Activated T-helper 9 cell treated with anti-CD3 and anti-CD28 coated beads, Interleukin-2, amount 50 U/mL, for 16 hours (primary cell): Measurements from ENCODE around the gene MKNK1.

Source experiments
- DNase-seq: peaks from one replicate; pipeline ENCODE4 v3.0.0-alpha.2; 2020; ENCODE audit warnings: low read depth

The MKNK1 gene

DNA sequence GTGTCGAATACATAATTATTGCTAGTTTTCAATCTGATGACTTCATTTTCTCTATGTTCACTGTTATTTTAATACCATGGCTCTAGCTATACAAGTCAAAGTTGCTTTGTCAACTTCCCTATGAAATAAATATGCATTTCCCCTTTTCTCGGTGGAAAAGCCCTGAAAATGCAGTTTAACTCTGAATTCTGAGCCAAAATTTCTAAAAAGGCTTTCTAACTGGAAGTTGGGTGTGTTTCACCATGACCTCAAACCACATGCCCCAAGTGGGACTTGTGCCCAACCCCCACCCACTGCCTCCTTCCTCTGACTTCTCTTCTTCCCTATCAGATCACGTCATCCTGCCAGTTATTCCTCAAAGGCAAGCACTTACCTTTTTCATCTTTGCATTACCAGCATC, 8.9 kb downstream of the MKNK1 start:
- DNase-seq: no peak

DNA sequence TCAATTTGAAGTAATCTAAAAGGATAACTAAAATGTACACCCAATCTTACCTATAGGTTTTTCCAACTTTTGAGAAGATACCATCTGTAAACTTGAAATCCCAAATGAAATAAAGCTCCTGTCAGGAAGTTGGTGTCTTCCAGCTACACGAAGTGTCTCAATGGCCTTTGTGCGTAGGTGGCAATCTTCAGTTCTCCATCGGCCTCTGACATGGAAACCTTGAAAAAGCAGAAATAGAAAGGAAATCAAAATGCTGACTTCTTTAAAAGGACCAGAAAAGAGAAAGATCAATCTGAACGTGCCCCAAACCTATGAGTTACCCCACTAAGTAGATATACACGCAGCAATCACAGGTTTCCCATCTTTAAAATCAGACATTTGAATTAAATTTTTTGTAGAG, 10.0 kb downstream of the MKNK1 start:
- DNase-seq: no peak

DNA sequence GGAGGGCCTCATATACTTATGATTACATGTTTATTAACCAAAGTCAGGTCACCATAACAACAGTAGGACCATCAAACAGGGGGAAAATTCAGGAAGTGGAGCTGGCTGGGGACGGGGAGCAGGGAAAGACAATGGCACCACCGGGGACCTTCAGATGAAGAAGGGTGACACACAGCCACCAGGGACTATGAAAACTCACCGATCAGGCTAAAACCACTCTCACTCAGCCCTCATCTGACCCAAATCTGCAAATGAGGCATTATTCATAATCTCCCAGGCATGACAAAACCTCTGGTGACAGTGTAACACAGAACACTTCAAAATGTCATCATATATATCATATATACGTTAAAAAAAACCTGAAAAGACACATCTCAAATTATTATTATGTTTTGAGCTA, 11.2 kb downstream of the MKNK1 start:
- no peak for DNase-seq

DNA sequence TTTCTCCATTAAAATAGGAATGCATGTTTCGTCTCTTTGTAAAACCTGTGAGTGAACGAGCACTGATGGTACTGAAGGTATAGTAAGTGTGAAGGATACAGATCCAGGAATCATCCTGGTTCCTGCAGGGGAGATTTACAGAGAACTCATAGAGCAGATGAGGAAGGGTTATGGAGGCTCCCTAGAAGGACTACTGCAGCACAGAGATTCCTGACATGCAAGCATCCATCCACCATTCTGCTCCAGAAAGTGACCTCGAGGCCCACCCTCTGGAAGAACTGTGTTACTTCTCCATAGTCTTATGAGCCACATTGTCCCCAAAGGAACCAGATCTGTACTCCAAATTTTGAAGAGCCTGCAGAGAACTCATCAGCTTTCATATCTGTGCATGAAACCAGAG, 14.5 kb downstream of the MKNK1 start:
- no peak for DNase-seq

DNA sequence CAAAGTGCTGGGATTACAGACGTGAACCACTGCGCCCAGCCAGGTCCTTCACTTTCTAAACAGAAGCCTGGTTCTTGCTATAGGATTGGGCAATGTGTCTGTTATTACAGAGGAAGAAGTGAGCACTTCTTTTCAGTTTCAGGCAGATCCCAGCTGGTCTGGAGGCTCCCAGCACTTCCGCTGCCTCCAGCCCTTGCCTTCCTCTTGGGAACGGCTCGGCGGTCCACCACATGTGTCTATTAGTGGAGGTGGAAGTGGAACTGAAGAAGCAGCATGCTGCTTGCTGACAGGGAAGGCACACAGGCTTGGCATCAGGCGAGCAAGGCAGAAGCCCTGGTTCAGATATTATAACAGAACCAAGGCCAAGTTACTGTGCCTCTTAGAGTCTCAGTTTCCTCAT, 17.0 kb downstream of the MKNK1 start:
- no peak for DNase-seq

DNA sequence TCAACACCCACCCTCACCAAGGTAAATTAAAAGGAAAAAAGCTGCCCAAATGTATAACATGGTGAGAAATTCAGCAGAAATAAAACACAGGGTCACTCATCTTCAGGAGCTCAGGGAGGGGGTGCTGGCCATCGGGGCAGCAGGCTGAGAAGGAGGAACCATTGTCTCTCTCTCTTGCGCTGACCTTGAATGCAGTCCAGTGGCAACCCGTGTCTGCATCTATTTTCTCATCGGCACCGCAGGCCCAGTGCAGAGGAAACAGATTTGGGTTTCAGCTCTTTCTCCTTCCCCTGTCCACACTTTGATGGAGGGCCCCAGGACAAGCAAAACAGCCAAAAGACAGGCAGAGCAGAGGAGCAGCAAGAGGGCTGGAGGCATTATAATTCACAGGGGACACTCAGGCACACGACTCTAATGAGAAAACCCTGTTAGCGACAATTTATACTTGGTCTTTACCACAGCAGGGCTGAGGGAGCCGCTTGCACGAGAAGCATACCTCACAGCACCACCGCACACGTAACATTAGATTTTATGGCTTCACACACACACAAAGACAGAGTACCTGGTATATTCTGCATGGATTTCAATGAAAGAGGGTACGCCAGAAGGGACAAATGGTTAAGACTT, 18.6 kb downstream of the MKNK1 start:
- no peak for DNase-seq

DNA sequence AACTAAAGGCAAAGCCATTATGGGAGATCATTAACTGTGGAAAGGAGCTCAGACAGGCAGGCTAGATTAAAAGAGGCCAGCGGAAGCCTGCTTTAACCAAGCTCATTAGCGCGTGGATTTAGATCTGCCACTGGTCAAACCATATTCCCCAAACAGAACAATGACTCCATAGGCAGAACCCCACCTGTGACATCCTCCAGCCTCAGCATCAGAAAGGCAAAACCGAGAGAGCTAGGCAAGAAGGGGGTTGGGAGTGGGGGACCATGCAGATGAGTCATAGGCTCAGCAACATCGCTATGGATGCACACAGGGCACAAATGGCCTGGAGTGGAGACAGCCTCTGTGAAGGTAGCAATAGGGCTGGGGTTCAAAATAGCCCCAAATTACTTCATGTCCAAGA, 20.6 kb downstream of the MKNK1 start:
- DNase-seq: no peak

DNA sequence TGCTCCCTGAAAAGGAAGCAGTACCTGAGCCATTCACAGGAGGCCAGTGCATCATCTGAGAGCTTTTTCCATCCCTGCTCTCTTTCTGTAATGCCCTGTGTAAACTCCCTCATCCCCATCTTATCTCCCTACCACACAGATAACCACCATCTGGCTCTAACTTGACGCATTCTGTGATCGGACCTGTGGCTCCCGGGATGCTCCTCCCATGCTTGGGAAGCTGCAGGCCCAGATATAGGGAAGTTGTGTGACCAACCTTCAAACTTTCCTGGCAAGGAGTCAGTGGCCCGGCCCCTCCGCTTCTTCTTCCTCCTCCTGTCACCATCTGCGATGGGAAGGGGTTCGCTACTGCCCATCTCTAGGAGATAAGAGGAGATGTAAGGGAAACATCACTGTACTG, 21.1 kb downstream of the MKNK1 start:
- no peak for DNase-seq

DNA sequence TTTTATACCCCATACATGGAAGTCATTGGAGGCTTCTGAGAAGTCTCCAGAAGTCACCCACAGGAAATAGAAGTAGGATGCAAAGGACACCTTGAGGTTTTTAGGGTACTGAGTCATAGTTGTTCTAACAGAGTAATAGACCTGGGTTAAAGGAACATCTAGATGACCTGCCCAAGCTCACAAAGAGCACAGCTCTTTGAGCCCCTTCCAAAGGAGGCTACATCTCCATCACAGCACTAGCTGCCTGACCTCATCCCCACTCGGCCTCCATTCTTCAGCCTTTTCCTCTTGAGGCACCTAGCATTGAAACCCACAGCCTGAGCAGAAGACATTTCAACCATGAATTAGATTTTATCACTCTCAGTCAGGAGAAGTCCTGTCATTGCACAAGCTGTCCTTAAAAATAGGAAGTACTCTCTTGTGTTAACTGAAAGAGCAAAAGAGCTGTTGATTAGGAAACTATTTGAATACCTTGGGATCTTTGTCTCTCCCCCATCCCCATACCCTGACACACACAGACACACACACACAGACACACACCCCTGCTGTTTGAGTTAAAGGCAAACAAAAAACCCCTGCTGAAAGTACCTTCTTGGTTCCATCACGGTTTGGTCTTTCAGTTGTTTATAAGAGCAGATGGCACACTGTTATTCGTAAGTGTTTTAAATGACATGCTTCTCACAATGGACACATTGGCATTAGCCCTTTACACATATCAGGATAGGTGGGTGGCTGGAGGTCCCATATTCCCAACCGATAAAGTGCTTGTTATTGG, 22.2 kb downstream of the MKNK1 start:
- no peak for DNase-seq

DNA sequence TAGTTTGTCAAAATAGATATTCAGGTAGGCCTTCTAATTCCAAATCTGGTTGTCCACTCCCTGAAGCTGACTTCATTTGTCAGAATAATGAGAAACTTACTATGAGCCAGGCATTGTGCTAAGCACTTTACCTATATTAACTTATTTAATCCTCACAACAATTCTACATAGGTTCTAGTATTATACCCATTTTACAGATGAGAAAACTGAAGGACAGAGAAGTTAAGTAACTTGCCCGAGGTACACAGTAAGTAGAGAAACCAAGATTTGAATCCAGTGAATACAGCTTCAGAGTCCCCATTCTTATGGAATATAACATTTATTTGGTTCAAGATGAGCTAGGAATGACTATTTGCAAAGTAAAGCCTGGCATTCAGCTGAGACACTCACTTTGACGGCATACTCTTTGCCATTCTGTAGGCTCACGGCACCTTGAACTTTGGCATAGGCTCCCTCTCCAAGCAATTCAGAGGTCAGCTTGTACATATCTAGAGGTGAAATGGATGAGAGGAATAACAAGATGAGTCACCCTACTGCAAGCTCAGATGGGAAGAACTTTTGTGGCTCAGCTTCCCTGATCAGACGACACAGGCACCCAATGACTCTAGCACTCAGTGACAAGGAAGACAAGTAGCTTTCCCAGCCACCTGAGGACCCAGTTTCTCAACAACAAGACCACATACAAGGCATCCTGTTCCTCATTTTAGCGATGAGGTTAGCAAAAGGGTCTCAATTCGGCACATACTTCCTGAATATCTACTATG, 23.7 kb downstream of the MKNK1 start:
- no peak for DNase-seq

DNA sequence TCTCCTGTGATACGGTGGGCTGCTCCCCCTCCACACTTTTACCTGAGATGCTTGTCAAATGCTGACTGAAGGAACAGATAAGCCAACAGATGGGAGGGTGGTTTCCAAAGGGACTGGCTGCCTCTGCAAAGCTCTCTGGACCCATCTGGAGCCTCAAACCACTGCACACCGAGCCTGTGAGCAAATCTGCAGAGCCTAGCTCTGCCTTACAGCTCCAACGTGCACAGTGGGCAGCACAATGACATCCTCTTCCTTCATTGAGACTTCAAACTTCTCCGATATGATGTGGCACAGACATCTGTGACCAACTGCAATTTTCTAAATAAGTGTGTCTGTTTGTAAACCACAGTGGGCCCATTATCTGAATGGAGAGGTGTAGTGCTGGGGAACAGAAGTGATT, 26.4 kb downstream of the MKNK1 start:
- no peak for DNase-seq

DNA sequence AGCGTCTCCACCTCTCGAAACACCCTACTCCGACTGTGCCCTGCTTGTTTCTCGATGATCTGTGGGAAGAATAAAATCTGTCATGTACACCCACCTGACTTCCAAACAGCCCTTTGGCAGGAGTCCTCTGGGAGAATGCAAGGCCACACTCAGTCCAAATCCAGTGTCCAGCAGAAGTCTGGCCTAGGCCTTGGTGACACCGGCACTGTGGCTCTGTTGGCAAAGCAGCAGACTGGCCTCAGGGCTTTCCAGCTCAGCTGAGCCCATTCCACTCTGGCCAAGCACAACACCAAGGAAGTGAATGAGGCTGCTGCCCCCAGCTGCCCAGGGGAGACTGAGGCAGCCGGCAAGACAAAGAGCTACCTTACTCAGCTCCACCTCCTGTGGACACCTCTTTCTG, 27.5 kb downstream of the MKNK1 start:
- DNase-seq: no peak

DNA sequence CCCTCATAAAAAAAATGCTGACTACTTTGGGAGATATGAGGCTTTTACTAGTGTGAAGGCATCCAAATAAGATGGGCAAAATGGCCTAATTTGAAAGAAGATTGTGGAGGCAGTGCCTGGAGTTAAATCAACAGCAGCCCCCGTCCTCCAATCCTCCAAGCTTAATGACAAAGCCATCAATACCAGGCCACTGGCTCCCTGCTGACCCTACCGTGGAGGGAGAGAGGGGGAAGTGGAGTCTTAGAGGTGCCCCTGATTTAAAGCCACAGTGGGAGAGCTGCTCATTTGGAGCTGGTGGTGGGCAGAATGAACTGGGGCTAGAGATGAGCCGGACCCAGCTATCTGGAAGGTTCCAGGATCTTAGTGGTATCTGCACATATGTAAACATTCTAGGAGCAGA, 28.3 kb downstream of the MKNK1 start:
- DNase-seq: no peak

DNA sequence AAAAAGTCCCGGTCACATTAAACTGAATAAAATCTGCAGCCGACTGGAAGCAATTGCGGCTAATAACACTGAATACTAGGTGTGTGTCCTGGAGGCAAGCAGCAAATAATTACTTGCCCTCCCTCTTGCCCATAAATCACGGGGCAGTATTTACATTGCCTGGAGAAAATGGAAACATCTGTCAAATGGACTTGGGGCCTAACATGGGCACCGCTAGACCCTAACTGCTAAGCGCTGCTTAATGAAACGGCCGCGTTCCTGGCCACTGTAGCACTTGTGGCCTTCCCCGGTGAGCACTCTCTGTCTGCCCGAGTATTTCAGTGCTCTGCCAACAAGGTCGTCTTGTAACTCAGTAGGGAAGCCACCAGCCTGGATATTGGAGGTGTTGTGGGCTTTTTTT, 28.8 kb downstream of the MKNK1 start:
- no peak for DNase-seq

DNA sequence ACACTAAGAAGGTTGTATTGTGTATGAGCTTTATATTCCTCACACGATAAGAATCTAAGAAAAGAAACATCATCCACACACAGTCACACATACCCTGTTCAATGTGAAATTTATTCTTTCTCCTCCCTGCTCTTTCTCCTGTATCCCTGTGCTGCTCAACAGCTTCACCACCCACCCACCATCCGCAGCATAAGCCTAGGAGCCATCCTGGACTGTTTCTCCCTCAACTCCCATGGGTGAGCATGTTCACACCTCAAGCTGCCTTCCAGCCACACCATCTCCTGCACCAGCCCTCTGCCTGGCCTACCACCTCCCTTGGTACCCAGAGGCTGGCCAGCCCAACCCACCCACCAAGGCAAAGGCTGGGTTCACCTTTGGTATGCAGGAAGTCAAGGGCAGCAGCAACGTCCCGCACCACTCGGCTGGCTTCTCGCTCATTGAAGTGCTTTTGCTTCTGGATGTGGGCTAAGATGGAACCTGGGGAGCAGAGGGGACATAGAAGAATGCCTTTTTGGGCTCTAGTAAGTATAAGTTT, 32.3 kb downstream of the MKNK1 start:
- no peak for DNase-seq

DNA sequence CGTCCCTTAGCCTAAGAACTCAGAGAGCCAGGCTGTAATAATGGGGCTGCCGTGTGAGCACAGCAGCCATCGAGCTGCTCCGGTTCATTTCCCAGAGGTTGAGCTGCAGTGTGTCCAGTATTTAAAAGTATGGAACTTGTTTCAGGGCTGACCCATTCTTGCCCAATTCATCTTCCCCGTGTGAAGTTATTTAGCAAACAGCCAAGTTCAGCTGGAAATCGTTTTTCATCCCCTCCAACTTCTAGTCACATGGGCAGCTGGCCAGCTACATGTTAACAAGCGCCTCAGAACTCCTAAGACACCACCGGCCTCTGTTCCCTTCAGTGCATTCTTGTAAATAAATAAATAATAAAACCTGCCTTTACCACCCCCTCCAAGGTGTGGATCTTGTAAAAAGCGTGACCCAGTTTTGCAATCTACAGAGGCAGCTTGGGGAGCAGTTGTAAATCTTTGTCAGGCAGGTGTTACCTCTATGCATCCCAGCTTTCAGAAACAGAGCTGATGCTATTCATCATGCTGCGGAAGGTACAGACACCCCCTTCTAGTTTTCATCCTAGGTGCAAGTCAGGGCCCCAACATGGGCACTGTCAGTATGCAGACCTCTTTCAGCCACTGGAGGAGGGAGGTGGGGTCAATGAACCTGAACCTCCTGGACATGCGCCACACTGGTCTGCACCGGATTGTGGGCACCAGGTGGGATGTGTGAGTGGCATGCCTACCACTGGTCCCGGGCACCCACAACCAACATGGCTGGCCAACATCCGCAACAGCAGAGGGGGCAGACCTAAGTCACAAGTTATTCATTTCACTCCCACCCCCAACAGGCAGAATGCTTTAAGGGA, 34.0 kb downstream of the MKNK1 start:
- no peak for DNase-seq

DNA sequence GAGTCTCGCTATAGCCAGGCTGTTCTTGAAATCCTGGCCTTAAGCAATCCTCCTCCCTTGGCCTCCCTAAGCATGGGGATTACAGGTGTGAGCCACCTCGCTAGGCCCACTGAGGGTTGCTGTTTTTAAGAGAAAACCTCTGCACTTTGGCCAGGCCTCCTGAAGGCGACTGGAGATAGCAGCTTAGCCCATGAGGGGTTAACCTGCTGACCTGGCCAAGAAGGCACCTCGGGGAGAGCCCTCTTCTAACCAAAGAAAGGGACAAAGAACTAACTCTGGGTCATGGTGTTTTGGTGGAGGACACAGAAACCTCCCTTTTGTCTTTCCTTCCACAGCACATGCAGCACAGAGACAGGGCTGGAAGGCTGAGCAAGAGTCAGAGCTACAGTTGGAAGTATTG, 35.0 kb downstream of the MKNK1 start:
- DNase-seq: no peak

DNA sequence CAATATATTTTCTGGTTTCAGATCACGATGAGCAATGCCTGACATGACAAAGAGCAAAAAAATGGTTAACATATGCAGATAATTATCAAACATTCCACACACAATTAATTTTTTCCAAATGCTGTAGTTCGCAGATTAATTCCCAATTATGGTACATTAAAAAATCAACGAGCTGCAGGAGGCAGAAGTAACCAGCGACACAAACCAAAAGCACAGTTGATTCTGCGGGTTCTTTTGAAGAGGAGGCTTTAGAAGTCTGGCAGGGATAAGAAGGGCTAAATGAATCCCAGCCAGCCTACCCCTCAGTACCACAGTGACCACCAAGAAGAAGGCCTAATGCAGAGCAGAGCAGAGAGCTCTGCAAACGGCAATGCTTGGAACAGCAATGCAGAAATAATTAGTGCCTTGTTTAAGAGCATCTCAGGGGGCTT, 35.6 kb downstream of the MKNK1 start:
- DNase-seq: no peak

DNA sequence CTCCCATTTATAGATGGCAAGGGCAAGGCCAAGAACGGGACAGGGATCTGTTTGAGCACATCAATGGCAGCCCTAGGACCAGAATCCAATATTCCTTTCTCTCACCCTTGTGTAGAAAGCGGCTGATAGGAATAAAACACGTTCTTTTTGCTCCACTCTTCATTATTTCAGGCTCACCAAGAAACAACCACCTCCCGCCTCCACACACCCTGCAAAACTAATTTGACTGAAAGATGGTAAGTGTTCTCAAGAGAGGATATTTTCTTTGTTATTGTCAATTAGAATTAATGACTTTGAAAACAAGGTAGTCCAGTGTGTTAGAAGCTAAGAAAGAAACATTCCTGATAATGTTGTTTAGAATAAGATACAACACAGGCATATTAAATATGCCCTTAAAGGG, 40.7 kb downstream of the MKNK1 start:
- no peak for DNase-seq

DNA sequence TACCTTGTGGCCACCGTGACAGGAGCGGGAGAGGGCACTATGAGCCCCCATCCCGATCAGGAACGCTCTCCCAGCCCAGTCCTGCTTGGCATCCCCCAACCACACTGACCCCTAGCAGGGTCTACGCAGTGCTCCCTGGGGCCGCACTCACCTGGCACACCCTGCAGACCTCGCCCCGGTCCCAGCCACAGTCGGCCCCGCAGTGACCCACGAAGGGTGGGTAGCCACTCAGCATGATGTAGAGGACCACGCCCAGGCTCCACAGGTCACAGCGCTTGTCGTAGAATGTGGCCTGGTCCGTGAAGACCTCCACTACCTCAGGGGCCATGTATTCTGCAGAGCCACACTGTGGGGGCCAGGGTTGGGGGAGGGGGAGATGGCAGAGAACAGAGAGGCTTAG, 41.6 kb downstream of the MKNK1 start:
- no peak for DNase-seq

DNA sequence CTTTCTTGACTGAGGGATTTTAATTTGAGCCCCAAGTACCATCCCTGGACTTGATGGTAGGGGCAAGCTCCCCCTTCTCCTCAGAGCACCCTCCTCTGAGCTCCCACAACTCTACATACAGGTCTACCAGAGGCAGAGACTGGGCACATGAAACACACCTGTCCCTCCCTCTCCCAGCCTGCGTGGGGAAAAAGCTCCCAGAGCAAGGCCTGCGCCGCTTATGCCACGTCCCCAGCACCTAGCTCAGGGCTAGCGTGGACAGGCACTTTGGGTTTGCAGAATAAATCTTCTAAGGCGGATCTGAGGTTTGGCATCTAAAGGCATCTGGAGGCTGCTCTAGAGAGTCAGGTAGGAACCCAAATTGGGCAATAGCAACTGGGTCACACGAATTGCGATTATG, 45.1 kb downstream of the MKNK1 start:
- DNase-seq: no peak
